ENCODE data around the gene TRERF1. TPM values are rescaled to one million over a fixed set of nuclear protein-coding genes. Genes with fewer than 3 reads are reported as not detected.

The TRERF1 gene
- total and polyA plus RNA-seq, 2 experiments from 2014 or later = 11.2 to 20.6 TPM

- TF ChIP-seq STAT1 (IDR thresholded peaks at IDR 0.05; ENCODE audit: unreplicated experiment) = no peak
- no peak for TF ChIP-seq CREB1 (CRISPR knock-in tag; IDR thresholded peaks at IDR 0.05; ENCODE audit: low read depth)
- TF ChIP-seq ZNF462 (CRISPR knock-in tag; IDR thresholded peaks at IDR 0.05) = no peak
These were observed 225.0 kb downstream of the TRERF1 start (continued) for GRCh38 chr6:42226645-42227143.

GRCh38 chr6:42226161-42226611 is 225.5 kb downstream of the TRERF1 start:
- Mint-ChIP-seq H3K9me3 (no peaks in the 10 kb centered on the region), H3K4me1 (peaks cover 9% of the 10 kb centered on the region; the same call in 2 of the 3 replicates), H3K36me3 (ENCODE audit: low read depth) (peaks cover 27% of the 10 kb centered on the region), H3K27me3 (ENCODE audit: insufficient read depth, low read depth, poor library complexity) (no peaks in the 10 kb centered on the region), H3K27ac (peak overlapping the region; percentile 55; the same call in 1 of the 2 replicates), H3K4me3 (no peak overlapping the region)
- H3K4me1 ChIP-seq (ENCODE audit: insufficient read depth) = no peaks in the 10 kb centered on the region
- H2AFZ ChIP-seq = no peak overlapping the region
- DNase-seq (ENCODE audit: low spot score) (no peak), ATAC-seq (no peak)
- TF ChIP-seq NANOG (IDR thresholded peaks at IDR 0.05; ENCODE audit: borderline replicate concordance) = no peak
- no peak for TF ChIP-seq ETS1 (IDR thresholded peaks at IDR 0.05)
- no peak for TF ChIP-seq POLR2AphosphoS5 (IDR thresholded peaks at IDR 0.05; ENCODE audit: low read depth)
- TF ChIP-seq ZNF114 (CRISPR knock-in tag; IDR thresholded peaks at IDR 0.05) = no peak
- no peak for TF ChIP-seq ZNF462 (CRISPR knock-in tag; IDR thresholded peaks at IDR 0.05)
- TF ChIP-seq EZH2 (IDR thresholded peaks at IDR 0.05; ENCODE audit: low read depth, unreplicated experiment) = no peak
- 0 out of 2 replicates have a peak, but pooled peaks cover 2% of the 10 kb centered on the region for H3K36me3 ChIP-seq (ENCODE audit: insufficient read depth)
- peaks cover 10% of the 10 kb centered on the region; the same call in 1 of the 2 replicates for H3F3A ChIP-seq (replicated peaks; ENCODE audit: low read depth)
- no peak overlapping the region for H3K4me3 ChIP-seq
- H4K20me1 ChIP-seq (replicated peaks; ENCODE audit: insufficient read depth) = no peaks in the 10 kb centered on the region
- H3K4me2 ChIP-seq = no peak overlapping the region
- no peaks in the 10 kb centered on the region for H3K79me2 ChIP-seq (replicated peaks; ENCODE audit: insufficient read depth)
- H3K9me2 ChIP-seq (ENCODE audit: insufficient read depth) = no peaks in the 10 kb centered on the region
- H3K27ac ChIP-seq (ENCODE audit: low read depth) = peak overlapping the region; percentile 57; the same call in 1 of the 2 replicates
- H3K27me3 ChIP-seq (ENCODE audit: insufficient read depth) = no peaks in the 10 kb centered on the region

Data from GM23338 (cell line).